Right lobe of liver (tissue), 4 donors: ENCODE measurements around the gene FAM20C.

ENCODE experiments used
- CTCF ChIP-seq, 4 donors: fragments of 200-600 bp in 3 of 4; fragments of 450-650 bp in 1 of 4; IDR thresholded peaks; one replicate each; pipeline versions ENCODE4 v1.5.1 to v1.8.0; 2016 to 2022; ENCODE audit warnings: antibody characterized with exemption in 4 of 4, mild to moderate bottlenecking in 2 of 4
- POLR2A ChIP-seq: fragments of 450-650 bp; IDR thresholded peaks from one replicate; pipeline ENCODE4 v1.6.1; 2017; ENCODE audit warnings: antibody characterized with exemption, mild to moderate bottlenecking
- donor health status: DM: no; HTN: no; CAD: no.
- donor health status: DM: no; HTN: no; CAD: no.
- donor health status: DM: no; HTN: yes; CAD: no.

- no peak for TF ChIP-seq CTCF (IDR thresholded peaks at IDR 0.05)
- TF ChIP-seq POLR2A, result no peak
Measured at GRCh38 chr7:166338-167060, 25.9 kb upstream of the FAM20C start.
